UCSD-AML1 (cell line): ENCODE results near the gene CARD14.

Experiments used
- DNase-seq: peaks from one replicate; lab custom pipeline; 2025; ENCODE audit not compliant: unreplicated experiment; lab: John Stamatoyannopoulos, UW

CARD14 gene

DNA sequence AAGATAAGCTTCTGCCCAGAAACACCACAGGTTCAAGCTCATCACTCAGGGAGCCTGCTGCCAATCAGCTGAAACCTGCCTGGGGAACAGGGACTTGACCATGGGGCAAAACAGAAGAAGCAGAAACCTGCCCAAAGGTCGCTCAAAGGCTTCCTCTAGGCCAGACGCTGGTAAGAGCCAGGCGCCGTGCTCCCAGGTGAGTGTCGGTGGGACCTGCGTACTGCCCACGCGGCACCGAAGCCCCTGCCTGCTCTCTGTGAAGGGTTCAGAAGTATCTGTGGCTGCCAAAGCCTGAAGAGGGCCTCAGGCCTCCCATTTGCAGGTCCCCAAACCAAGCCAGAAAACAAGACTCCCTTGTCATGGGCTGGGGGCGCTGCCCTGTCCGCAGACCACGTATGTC is 39.9 kb downstream of the CARD14 start:
- DNase-seq, result no peak

DNA sequence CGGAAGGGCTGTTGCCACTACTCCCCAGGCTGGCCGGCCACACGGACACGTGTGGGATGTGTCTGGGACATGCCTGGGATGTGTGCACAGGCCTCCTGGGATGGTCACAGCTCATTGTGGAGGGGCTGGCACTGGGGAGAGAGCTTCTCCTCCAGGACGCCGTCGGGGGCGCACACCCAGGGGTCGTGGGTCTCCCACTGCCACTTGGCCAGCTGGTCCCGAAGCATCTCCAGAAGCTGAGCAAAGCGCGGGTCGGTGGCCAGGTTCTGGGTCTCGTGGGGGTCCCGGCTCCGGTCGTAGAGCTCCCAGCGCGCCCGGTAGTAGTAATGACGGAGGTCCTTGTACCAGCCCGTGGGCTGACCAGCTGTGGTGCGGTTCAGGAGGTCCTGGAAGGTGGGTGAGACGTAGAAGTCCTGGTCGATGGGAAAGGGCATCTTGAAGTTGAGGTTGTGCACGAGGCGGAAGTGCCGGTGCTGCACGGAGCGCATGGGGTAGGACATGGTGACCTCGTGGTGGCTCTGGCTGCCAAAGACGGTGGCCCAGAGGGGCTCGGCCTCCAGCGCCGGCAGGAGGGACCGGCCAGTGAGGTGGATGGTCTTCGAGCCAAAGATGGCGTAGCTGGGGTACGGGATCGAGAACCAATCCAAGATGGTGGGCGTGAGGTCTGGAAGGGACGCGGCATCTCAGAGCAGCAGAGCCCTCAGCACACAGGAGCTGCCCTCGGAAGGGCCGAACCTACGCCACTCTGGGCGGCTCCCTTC is 40.7 kb downstream of the CARD14 start:
- no peak for DNase-seq

DNA sequence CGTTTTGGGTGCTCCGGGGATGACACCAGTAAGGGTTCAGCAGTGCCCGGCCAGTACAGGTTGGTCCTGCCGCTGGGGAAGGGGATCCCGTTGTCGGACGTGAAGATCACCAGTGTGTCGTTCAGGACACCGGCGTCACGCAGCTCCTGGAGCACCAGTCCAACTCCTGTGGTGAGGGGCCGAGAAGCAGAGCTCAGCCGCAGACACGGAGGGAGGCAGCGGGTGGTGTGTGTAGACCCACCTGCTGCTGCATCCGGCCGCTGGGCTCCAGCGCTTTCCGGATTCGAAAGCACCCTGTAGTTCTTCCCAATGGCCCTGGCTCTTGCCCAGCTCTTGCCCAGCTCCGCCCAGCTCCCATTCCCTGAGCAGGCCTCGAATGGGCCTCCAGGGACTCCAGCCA is 42.3 kb downstream of the CARD14 start:
- no peak for DNase-seq

DNA sequence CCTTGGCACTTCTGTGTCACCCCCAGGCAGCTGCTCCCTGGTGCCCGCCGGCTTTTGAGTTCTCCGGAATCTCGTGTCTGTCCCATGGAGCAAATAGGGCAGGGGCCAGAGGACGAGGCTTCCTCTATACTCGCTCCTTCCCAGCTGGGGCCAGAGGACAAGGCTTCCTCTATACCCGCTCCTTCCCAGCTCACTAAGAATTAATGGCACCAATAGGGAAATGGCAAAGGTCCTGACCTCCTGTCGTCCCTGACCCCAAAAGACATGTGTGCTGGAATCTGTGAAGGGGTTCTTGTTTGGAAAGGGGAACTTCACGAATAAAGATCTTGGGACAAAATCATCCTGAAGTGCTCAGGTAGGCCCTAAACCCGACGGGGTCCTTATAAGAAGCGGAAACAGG is 42.7 kb downstream of the CARD14 start:
- DNase-seq, result no peak

DNA sequence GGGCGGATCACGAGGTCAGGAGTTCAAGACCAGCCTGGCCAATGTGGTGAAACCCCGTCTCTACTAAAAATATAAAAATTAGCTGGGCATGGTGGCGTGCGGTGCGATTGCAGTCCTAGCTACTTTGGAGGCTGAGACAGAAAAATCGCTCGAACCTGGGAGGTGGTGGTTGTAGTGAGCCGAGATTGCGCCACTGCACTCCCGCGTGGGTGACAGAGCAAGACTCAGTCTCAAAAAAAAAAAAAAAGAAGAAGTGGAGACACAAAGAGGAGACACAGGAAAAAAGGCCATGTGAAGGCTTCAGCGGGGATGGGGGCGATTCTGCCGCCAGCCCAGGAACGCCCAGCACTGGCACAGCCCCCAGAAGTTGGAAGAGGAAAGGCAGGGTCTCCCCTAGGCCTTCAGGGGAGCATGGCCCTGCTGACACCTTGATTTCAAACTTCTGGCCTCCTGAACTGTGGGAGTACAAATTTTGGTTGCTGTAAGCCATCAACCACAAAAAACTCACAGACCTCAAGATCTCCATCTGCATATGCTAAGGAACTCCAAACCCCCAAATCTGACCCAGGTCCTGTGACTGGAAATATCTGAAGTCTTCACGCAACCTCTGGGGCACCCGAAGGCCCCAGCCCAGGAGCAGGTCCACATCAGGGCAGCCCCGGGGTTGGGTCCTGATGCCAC is 43.3 kb downstream of the CARD14 start:
- DNase-seq, result no peak

DNA sequence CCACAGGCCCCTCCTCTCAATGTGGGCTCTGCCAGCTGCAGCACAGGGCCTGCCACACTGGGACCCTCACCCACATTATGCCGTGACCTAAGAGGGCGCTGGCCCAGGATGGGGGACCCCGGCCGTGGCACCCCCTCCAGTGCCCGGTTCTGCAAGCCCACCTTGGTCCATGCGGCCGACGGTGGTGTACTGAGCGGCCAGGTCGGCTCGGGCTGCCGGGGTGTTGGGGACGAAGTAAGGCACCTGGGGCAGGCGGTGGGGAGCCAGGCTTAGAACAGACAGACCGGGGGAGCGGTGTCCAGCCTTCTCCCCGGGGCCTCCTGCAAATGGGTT is 43.8 kb downstream of the CARD14 start:
- DNase-seq, result no peak

DNA sequence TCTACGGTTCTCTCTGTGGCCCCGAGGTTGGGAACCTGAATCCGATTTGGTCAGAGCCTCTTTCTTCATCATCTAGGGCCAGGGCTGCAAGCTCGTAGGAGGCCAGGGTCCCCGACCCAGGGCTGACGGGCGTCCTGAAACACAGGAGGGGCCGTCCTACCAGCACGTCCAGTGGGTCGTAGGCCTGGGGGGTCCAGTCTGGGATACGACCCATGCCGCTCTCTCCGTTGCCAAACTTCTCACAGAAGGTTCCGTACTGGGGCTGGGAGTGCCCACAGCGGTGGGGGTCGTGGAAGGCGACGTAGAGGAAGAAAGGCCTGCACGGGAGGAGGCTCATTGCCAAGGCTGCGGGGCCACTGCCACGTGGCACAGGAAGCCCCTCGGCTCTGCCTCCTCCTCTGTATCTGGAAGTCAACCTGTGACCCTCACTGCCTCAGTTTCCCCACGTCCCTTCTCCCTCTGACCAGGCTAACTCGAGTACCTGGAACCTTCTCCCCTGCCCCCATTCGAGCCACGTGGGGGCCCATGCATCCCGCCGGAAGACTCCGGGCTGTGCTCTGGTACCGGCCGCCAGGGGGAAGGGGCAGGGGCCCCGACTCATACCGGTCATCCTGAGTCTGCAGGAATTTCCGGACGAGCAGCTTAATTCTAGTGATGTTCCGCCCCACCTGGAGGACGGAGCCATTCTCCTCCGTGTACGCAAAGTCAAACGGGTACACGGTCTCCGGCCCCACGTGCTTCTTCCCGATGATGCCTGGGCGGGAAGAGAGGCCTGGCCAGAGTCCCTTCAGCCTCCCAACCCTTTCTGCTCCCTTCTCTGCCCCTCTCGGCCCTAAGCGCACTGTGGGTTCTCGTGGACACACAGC is 44.4 kb downstream of the CARD14 start:
- no peak for DNase-seq

DNA sequence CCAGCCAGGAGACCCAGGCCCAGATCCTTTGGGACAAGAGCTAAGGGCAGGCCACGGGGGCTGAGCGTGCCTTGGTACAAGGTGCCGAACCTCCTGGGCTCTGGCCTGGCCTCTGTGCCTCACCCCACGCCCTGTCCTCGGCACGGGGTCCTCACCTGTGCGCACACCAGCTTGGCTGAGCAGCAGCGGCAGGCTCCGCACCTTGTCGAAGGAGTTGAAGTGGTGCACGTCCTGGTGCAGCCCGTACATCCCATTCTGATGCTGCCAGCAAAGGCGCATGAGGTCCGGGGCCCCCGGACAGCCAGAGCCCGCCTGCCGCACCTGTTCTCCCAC is 45.0 kb downstream of the CARD14 start:
- DNase-seq, result no peak

DNA sequence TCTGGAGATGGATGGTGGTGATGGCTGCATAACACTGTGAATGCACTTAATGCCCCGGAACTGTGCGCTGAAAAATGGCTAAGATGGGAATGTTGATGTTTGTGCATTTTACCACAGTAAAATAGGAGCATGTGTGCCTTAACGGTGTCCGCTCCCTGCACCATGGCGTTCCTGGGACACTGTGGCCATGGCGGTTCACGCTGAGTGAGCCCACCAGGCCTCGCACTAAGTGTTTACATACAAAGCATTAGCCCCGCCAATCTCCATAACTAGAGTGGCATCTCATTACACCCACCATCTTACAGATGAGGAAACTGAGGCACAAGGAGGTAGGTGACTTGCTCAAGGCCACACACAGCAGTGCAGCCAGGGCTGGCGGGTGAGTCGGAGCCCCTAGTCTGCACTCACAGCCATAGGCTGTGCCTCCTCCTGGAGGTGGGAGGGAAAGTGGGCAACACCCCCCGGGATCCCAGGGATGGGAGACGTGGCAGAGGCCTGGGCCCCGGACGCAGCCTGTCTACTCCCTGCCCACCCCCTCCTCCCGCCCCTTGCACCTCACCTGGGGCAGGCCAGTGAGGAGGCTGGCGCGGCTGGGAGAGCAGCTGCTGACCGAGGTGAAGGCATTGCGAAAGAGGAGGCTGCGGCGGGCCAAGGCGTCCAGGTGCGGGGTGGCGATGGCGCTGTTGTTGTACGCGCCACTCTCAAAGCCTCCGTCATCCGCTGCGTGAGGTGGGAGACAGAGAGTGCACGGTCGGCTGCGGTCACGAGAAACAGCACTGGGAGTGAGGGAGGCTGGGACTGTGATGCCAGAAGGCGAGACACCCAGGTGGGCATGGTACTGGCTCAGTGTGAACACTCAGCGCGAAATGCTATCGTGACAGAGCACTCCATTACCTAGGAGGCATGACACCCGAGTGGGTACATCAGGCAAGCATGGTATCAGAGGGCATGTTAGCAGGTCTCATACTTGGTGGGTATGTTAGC is 46.9 kb downstream of the CARD14 start:
- DNase-seq, result no peak

DNA sequence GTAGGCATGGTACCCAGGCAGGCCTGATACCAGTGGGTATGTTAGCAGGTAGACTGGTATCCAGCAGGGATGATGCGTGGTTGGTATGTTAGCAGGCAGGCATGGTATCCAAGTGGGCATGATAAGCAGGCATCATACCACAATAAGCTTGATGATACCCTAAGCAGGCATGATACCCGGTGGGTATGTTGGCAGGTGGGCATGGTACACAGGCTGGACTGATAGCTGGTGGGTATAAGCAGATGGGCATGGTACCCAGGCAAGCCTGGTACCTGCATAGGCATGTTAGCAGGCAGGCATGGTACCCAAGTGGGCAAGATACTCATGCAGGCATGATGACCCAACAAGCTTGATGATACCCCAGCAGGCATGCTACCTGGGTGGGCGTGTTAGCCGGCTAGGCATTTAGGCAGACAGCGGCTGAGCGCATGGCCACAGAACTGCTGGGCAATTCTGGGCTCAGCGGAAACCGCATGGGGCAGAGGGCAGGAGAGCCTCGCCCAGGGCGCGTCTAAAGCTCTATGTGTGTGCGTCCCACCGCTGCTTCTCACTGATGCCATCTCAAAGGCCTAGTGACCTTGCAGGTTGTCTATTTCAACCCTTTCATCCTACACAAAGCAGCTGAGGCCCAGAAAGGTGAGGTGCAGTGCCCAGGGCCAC is 48.0 kb downstream of the CARD14 start:
- DNase-seq, result no peak

DNA sequence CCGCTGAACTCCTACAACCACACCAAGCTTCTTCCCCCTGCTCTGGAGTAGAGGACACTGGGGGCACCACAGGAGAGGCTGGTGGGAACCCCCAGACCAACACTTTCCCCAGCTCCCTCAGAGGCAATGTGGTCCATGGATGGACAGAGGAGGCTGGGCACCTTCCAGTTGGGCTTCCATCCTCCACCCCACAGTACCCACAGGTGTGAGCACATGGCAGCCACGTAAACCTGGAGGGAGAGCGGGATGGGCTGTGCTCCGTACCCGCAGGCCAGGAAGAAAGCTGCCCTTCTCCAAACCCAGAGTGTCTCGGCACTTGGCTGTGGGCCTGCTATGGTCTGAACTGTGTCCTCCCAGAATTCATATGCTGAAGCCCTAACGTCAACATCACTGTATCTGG is 48.6 kb downstream of the CARD14 start:
- no peak for DNase-seq

DNA sequence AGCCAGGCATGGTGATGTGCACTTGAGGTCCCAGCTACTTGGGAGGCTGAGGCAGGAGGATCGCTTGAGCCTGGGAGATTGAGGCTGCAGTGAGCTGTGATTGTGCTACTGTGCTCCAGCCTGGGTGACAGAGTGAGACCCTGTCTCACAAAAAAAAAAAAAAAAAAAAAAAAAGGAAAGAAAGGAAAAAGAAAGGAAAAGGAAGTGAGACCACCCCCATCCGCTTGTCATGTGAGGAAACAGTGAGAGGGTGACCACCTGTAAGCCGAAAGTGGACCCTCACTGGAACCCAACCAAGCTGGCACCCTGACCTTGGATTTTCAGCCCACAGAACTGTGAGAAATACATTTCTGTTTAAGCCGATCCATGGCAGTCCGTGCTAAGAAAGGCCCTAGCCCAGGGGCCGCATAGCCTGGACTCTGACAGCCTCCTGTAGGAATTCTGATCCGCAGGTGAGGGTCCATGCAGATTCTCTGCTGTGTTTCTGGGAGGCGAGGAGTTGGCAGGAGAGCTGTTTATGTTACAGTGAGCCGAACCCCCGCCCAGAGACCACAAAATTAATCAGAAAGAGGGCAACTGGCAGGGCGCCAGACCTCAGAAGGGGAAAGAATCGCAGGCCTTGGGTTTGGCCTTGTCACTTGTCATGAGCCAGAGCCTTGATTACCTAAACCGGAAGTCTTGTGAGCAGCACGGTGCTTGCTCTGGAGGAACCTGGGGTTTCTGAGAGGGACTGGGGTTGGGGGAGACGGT is 49.4 kb downstream of the CARD14 start:
- DNase-seq, result peak; percentile 90

DNA sequence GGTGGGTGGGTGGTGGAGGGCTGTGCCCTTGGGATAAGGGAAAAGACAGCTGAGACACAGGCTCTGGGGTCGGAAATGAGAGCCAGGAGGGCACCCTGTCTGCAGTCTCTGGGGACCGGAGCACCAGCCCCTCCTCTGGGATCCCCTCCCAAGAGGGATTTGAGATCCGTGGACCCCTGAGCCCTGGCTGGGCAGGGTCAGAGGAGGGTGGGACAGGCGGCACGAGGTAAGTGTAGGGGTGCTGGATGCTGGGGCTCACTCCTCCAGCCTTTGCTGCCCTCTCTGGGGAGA is 49.9 kb downstream of the CARD14 start:
- DNase-seq, result no peak

DNA sequence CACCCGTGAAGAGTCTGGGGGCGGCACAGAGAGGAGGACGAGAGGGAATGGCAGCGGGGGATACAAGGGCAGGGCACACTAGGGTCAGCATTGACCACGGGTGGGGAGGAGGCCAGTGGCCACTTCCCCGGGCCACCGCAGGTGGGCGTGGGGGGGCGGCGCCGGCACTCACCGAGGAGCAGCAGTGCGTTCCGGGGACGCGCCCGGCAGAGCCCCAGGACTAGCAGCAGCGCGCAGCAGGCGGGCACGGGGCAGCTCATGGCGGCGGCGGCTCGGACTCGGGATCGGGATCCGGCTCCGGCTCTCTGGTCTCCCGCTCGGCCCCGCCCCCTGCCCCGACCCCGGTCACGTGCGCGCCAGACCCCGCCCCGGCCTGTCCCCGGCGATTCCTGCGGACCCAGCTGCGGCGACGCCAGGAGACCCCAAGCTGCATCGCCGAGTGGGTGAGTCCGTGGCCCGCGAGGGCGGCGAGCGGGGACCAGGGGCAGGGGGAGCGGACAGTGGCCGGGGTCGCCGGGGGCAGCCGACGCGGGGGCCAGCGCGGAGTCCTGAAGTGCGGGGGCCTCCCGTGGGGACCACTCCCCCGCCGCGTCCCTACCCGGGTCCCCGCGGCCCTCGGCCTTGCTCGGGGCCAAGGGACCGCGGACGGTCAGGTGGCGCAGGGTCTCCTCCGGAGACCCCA is 50.4 kb downstream of the CARD14 start, which contains the start of the genes SGSH and SLC26A11:
Gene SGSH (minus strand): TSS at position 280 of the 682 bp plus-strand sequence. CDS start 20 bp downstream, at position 260.
Gene SLC26A11 (plus strand): TSS at position 374 of the 682 bp plus-strand sequence. CDS start 1,134 bp downstream, outside the sequence.
- DNase-seq, result peak; percentile 43

DNA sequence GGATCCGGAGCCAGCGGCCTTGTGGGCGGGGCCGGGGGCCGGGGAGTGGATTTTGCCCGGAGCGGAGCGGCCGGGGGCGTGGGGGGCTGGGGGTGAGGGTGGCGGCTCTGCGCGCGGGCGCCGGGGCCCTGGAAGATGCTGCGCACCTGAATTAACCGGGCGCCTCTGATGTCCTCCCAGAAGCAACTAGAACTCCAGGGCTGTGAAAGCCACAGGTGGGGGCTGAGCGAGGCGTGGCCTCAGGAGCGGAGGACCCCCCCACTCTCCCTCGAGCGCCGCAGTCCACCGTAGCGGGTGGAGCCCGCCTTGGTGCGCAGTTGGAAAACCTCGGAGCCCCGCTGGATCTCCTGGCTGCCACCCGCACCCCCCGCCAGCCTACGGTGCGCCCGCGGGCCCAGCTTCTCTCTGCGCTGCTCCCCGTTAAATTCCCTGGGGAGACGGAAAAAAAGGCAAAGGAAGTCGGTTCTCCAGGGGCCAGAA is 50.9 kb downstream of the CARD14 start:
- no peak for DNase-seq

DNA sequence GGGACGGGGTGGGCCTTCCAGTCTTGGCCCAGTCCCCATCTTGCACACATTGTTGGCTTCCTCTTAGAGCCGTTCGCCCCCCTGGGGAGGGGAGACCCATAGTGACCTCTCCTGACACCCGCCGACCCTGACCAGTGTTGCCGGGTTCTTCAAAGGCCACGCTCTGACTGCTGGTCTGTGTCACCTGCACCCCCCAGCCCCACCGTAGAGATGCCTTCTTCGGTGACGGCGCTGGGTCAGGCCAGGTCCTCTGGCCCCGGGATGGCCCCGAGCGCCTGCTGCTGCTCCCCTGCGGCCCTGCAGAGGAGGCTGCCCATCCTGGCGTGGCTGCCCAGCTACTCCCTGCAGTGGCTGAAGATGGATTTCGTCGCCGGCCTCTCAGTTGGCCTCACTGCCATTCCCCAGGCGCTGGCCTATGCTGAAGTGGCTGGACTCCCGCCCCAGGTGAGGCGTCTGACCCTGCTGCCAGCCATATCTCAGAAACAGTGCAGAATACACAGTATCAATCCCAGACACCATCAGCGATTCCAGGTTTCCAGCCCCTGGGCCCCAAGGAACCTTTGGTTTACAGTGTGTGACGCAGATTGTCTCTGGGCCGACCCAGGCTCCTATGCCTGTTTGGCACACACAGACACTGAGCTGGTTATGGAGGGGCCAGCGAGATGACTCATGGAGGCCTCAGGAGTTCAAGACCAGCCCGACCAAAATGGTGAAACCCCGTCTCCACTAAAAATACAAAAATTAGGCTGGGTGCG is 51.7 kb downstream of the CARD14 start:
- DNase-seq, result no peak

DNA sequence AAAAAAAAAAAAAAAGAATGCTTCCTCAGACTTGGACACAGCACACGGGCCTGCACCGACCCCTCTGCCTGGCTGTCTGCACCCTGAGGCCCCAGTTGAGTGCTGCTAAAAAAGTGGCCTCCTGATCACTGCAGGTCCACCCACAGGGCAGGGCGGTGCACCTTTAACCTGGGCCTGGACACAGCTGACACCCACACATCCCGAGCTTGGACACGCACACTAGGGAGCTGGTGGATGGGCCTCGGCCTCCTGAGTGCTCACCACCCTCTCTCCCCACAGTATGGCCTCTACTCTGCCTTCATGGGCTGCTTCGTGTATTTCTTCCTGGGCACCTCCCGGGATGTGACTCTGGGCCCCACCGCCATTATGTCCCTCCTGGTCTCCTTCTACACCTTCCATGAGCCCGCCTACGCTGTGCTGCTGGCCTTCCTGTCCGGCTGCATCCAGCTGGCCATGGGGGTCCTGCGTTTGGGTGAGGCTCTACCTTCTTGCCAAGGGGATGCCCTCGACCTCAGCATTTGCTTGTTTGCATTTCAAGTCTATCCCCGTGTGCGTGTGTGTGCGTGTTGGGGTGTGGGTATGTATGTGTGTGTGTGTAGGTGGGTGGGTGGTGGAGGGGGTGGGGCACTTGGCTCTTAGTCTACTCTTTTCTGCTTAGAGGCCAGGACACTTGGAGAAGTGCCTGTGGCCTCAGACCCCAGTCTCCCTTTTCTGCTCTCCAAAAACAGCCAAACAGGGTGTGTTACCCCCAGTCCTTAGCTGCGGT is 52.7 kb downstream of the CARD14 start:
- no peak for DNase-seq
